IPS DF 6.9 (cell line): Measurements from ENCODE around the gene BOLA3.
"Not testable (repeated sequence)": the region's sequence is repeated elsewhere in the genome, so short reads cannot be mapped to it uniquely, and the experiment has no call there.

Source experiments
- DNase-seq: peaks from one replicate; pipeline ENCODE4 v3.0.0-alpha.2; 2013; ENCODE audit warnings: low read depth, low spot score
- H3K27ac ChIP-seq: one replicate; pipeline ENCODE4 v1.5.1; 2013; ENCODE audit warnings: low read length, control low read depth
- H3K27me3 ChIP-seq: 2 replicates; pipeline ENCODE4 v1.6.1; 2013; ENCODE audit warnings: mild to moderate bottlenecking, low read length; ENCODE audit not compliant: control insufficient read depth, insufficient read depth
- H3K36me3 ChIP-seq: 2 replicates; pipeline ENCODE4 v1.6.1; 2013; ENCODE audit warnings: low read length; ENCODE audit not compliant: control insufficient read depth, insufficient read depth
- H3K4me1 ChIP-seq: 2 replicates; pipeline ENCODE4 v1.6.1; 2013; ENCODE audit warnings: low read length; ENCODE audit not compliant: control insufficient read depth, insufficient read depth
- H3K4me3 ChIP-seq: 2 replicates; pipeline ENCODE4 v1.5.1; 2013; ENCODE audit warnings: mild to moderate bottlenecking, low read length
- H3K9me3 ChIP-seq: 2 replicates; pipeline ENCODE4 v1.6.1; 2013; ENCODE audit warnings: low read length, inconsistent platforms; ENCODE audit not compliant: control insufficient read depth, insufficient read depth
- WGBS: extraction: QIAGEN DNeasy Blood & Tissue Kit; methylation state at CpG from one replicate; pipeline ENCODE4 v1.1.7; 2013; ENCODE audit warnings: mixed read lengths, missing lambda C conversion rate; ENCODE audit not compliant: insufficient read length, insufficient coverage; 5-methylcytosine and 5-hydroxymethylcytosine counted together

Gene BOLA3

GRCh38 chr2:74123955-74124354 lies 23.8 kb downstream of the BOLA3 start:
- not testable (repeated sequence) for H3K36me3 ChIP-seq, H3K4me3 ChIP-seq, H3K27me3 ChIP-seq, H3K4me1 ChIP-seq, H3K27ac ChIP-seq, H3K9me3 ChIP-seq, DNase-seq
- WGBS = no CpG with 5 or more reads among the region's 29 CpGs

- H3K27me3 ChIP-seq, H3K4me3 ChIP-seq, H3K9me3 ChIP-seq, H3K4me1 ChIP-seq, H3K27ac ChIP-seq, DNase-seq, H3K36me3 ChIP-seq: not testable (repeated sequence)
- no CpG with 5 or more reads among the region's 1 CpG for WGBS
Measured at GRCh38 chr2:74121846-74122245, 25.9 kb downstream of the BOLA3 start.

DNA sequence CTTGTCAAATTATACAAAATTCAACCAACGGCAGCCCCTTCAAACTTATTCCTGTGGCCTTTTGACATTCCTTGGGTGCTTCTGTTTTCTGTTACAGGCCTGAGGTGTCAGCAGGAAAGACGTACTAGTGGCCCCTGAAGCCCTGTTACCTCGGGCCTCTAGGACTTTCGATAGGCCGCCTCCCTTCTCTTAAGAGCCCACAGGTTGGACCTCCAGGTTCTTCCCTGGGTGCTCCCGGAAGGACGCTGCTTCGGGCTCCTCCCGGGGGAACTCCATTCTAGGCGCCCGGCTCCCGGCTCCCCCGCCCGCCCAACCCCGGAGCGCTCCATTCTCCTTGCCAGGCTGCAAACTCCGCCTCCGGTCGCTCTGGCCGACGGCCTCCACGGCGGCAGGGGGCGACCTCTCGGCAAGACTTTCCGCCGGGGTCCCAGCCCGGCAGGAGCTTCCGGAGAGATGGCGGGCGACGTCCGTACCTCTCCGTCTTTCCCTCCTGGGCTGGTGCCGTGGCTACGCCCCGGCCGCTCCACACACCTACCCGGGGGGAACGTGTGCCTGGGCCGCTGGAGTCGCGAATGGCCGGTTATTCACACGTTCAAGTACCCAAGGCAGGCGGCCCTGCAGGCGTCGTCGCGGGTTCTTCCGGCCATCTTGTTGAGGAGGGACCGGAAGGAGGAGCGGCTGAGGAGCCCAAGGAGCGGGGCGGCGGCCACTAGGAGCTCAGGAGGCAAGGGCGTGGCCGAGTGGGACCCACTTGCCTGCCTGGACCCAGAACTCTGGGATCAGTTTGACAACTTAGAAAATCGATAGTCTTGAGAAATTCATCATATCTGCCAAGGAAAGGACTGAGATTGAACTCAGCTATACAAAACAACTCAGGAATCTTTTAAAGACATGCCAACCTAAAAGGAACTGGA lies 27.5 kb downstream of the BOLA3 start:
- Histone ChIP-seq H3K4me3 (peak overlapping the region; percentile 92), H3K36me3 (no peaks in the 10 kb centered on the region), H3K27me3 (no peaks in the 10 kb centered on the region), H3K27ac (no peak overlapping the region), H3K9me3 (peaks cover 2% of the 10 kb centered on the region; the same call in 1 of the 2 replicates), H3K4me1 (no peaks in the 10 kb centered on the region)
- WGBS = no CpG with 5 or more reads among the region's 59 CpGs
- DNase-seq = peak; percentile 80

GRCh38 chr2:74119339-74119738 lies 28.4 kb downstream of the BOLA3 start:
- DNase-seq = no peak
- Histone ChIP-seq H3K27me3 (no peaks in the 10 kb centered on the region), H3K9me3 (peaks cover 2% of the 10 kb centered on the region; the same call in 1 of the 2 replicates), H3K36me3 (no peaks in the 10 kb centered on the region), H3K4me1 (no peaks in the 10 kb centered on the region), H3K4me3 (no peak overlapping the region), H3K27ac (no peak overlapping the region)

GRCh38 chr2:74111380-74111779 lies 36.3 kb downstream of the BOLA3 start:
- Histone ChIP-seq H3K36me3 (no peaks in the 10 kb centered on the region), H3K4me3 (no peak overlapping the region), H3K27me3 (no peaks in the 10 kb centered on the region), H3K27ac (no peak overlapping the region), H3K4me1 (peaks cover 1% of the 10 kb centered on the region; the same call in 1 of the 2 replicates), H3K9me3 (no peaks in the 10 kb centered on the region)
- no peak for DNase-seq

GRCh38 chr2:74110537-74110936 lies 37.2 kb downstream of the BOLA3 start:
- no CpG with 5 or more reads among the region's 3 CpGs for WGBS
- DNase-seq = no peak
- no peaks in the 10 kb centered on the region for H3K36me3 ChIP-seq

DNA sequence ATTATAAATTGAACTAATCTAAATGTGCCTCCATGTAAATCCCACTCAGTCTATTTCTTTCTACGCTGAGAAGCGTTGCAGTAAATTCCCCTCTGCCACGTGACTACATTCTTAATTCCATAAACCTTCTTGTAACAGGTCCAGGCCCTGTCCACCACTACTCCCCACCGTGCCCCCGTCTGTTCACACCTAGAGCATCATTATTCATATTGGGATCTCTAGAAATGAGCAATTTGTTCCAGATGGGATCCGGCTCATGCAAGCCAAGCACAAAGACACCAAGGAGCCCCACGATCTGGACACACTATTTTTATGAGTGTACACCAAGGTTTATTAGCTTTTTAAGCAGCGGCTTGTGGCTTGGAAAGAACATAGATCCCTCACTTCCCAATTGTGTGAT lies 38.2 kb downstream of the BOLA3 start:
- Histone ChIP-seq H3K4me1 (peaks cover 3% of the 10 kb centered on the region; the same call in 1 of the 2 replicates), H3K4me3 (no peak overlapping the region), H3K9me3 (no peaks in the 10 kb centered on the region), H3K36me3 (no peaks in the 10 kb centered on the region), H3K27ac (no peak overlapping the region), H3K27me3 (no peaks in the 10 kb centered on the region)
- DNase-seq = no peak
- WGBS = no CpG with 5 or more reads among the region's 8 CpGs

More at GRCh38 chr2:74110537-74110936, 37.2 kb downstream of the BOLA3 start:
- Histone ChIP-seq H3K27ac (no peak overlapping the region), H3K4me1 (peaks cover 3% of the 10 kb centered on the region; the same call in 1 of the 2 replicates), H3K4me3 (no peak overlapping the region), H3K27me3 (no peaks in the 10 kb centered on the region), H3K9me3 (no peaks in the 10 kb centered on the region)

- Histone ChIP-seq H3K27me3 (no peaks in the 10 kb centered on the region), H3K27ac (no peak overlapping the region), H3K4me1 (peaks cover 3% of the 10 kb centered on the region; the same call in 1 of the 2 replicates), H3K9me3 (no peaks in the 10 kb centered on the region), H3K4me3 (no peak overlapping the region), H3K36me3 (no peaks in the 10 kb centered on the region)
- no peak for DNase-seq
- no CpG with 5 or more reads among the region's 12 CpGs for WGBS
Measured at GRCh38 chr2:74107071-74107470, 40.6 kb downstream of the BOLA3 start.

DNA sequence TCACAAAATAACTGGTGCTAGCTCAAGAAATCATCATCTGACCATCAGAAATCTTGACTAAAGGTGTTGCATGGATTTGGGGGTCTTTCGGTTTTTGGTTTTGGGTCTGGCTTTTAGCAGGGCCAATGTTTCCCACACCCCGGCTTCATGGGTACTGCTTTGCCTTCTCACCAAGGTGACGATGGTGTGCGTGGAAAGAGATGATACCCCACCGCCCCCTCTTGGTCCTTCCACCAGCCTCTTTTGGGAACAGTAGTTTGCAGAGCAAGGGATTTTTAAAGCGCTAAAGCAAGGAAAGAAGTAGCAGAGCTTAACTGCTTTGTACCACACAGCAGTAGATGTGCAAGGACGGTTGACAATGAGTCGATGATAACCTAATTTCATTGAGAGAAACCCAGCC lies 42.3 kb downstream of the BOLA3 start:
- Histone ChIP-seq H3K4me3 (no peak overlapping the region), H3K27ac (no peak overlapping the region), H3K4me1 (peaks cover 3% of the 10 kb centered on the region; the same call in 1 of the 2 replicates), H3K27me3 (no peaks in the 10 kb centered on the region), H3K9me3 (no peaks in the 10 kb centered on the region), H3K36me3 (peaks cover 5% of the 10 kb centered on the region; the same call in 1 of the 2 replicates)
- no CpG with 5 or more reads among the region's 8 CpGs for WGBS
- DNase-seq = no peak

DNA sequence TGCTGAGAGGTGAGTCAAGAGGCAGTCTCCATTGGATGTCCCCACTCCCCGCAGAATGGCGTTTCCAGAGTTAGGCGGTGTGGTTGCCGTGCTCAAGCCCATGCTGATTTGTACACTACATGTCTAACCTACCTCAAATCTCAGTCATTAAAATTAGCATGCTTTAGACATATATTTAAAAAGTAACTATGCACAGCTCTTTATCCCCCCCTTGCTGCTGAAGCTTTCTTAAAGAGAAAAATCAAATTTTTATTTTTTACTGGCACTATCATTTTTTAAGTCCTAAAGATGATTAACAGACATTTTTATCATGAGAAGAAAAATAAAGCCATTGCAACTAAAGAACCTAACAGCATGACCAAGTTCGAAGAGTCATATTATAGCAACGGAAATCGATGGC lies 42.9 kb downstream of the BOLA3 start:
- DNase-seq = no peak

DNA sequence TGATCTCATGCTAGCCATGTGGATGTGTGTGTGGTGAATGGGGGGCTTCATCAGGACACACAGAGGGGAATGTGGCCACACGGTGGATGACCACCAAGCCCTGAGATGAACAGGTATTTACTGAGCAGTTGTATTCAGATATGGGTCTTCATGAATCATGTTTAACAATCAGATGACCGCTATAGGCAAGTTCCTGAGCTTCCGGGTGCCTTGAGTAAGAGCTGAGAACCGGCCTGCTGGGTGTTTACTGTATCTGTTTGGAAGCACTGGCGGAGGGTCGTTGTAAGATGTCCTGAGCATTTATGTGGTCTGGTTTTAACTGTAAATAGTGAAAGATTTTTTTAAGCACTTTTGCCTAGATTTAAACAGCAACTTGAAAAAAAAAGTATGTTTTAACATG lies 43.9 kb downstream of the BOLA3 start:
- Histone ChIP-seq H3K27ac (no peak overlapping the region), H3K4me3 (no peak overlapping the region), H3K9me3 (no peaks in the 10 kb centered on the region), H3K4me1 (peaks cover 3% of the 10 kb centered on the region; the same call in 1 of the 2 replicates), H3K36me3 (peaks cover 14% of the 10 kb centered on the region; the same call in 1 of the 2 replicates), H3K27me3 (no peaks in the 10 kb centered on the region)
- no peak for DNase-seq
- no CpG with 5 or more reads among the region's 6 CpGs for WGBS

More for the DNA sequence above, 42.9 kb downstream of the BOLA3 start:
- WGBS = no CpG with 5 or more reads among the region's 7 CpGs
- H3K9me3 ChIP-seq = no peaks in the 10 kb centered on the region
- H3K4me1 ChIP-seq = peaks cover 3% of the 10 kb centered on the region; the same call in 1 of the 2 replicates
- no peak overlapping the region for H3K27ac ChIP-seq
- no peaks in the 10 kb centered on the region for H3K27me3 ChIP-seq
- no peak overlapping the region for H3K4me3 ChIP-seq
- H3K36me3 ChIP-seq = peaks cover 10% of the 10 kb centered on the region; the same call in 1 of the 2 replicates
